H1 (cell line): ENCODE results near the gene HIGD2A. TPM values are rescaled to one million over a fixed set of nuclear protein-coding genes. Genes with fewer than 3 reads are reported as not detected.

ENCODE experiments used
- CTCF ChIA-PET: fragments of 300-600 bp; sonication (Branson Sonifier 250); formaldehyde crosslinking; loops from one replicate; lab custom pipeline; 2021; ENCODE audit not compliant: partially characterized antibody; lab: Charles Lee
- POLR2A ChIA-PET: fragments of 300-600 bp; sonication (Branson Sonifier 250); formaldehyde crosslinking; loops from one replicate; lab custom pipeline; 2021; ENCODE audit warnings: inconsistent platforms; ENCODE audit not compliant: partially characterized antibody; lab: Charles Lee
- DNase-seq, 2 experiments: peaks; one replicate each; pipeline versions ENCODE4 v3.0.0 to v3.0.0-alpha.2; 2010 to 2022; ENCODE audit warnings: low spot score in 2 of 2, low read depth in 1 of 2, mixed read lengths in 1 of 2
- FAIRE-seq: peaks from 2 replicates; lab custom pipeline; 2011; peaks lifted over from hg19 to GRCh38; lab: Jason Lieb, UNC
- H2AFZ ChIP-seq: 2 replicates; pipeline ENCODE4 v1.8.1; 2012; ENCODE audit warnings: low read length, inconsistent platforms
- H2AK5ac ChIP-seq: 2 replicates; pipeline ENCODE4 v1.6.1; 2013; ENCODE audit warnings: low read depth, low read length
- H2BK120ac ChIP-seq: replicated peaks from 2 replicates; pipeline ENCODE3; 2013; ENCODE audit warnings: low read depth, low read length, inconsistent platforms
- H2BK12ac ChIP-seq: 2 replicates; pipeline ENCODE4 v1.6.1; 2013; ENCODE audit warnings: low read depth, low read length
- H2BK15ac ChIP-seq: 2 replicates; pipeline ENCODE4 v1.6.1; 2013; ENCODE audit warnings: low read length
- H2BK20ac ChIP-seq: 2 replicates; pipeline ENCODE4 v1.6.1; 2013; ENCODE audit warnings: low read length
- H2BK5ac ChIP-seq: 2 replicates; pipeline ENCODE4 v1.6.1; 2013; ENCODE audit warnings: low read depth, low read length
- H3K14ac ChIP-seq: 2 replicates; pipeline ENCODE4 v1.6.1; 2013; ENCODE audit warnings: inconsistent platforms; ENCODE audit not compliant: insufficient read length
- H3K18ac ChIP-seq: 2 replicates; pipeline ENCODE4 v1.6.1; 2013; ENCODE audit warnings: low read length; ENCODE audit errors: extremely low read depth
- H3K23ac ChIP-seq: 2 replicates; pipeline ENCODE4 v1.6.1; 2013; ENCODE audit warnings: inconsistent platforms; ENCODE audit not compliant: insufficient read length
- H3K23me2 ChIP-seq: 2 replicates; pipeline ENCODE4 v1.6.1; 2013; ENCODE audit warnings: low read depth, low read length
- H3K27ac ChIP-seq: 2 replicates; pipeline ENCODE4 v1.6.1; 2011; ENCODE audit warnings: low read depth, low read length, inconsistent platforms
- H3K27me3 ChIP-seq, 4 experiments: replicated peaks in 1 of 4; 1 replicate in 1 of 4; 2 replicates in 3 of 4; pipeline versions ENCODE4 v1.6.1 to v1.8.1; 2011 to 2013; ENCODE audit warnings: low read length in 3 of 4, mild to moderate bottlenecking in 3 of 4, inconsistent platforms in 2 of 4, mixed read lengths in 2 of 4, moderate library complexity in 1 of 4; ENCODE audit not compliant: control insufficient read depth in 3 of 4, insufficient read depth in 3 of 4; ENCODE audit errors: extremely low read depth in 1 of 4
- H3K36me3 ChIP-seq, 4 experiments: 2 replicates each; pipeline versions ENCODE4 v1.6.1 to v1.8.1; 2011 to 2013; ENCODE audit warnings: mild to moderate bottlenecking in 4 of 4, low read length in 3 of 4, moderate library complexity in 2 of 4, control low read depth in 1 of 4, inconsistent platforms in 1 of 4; ENCODE audit not compliant: insufficient read depth in 4 of 4, control insufficient read depth in 2 of 4
- H3K4ac ChIP-seq: replicated peaks from 2 replicates; pipeline ENCODE3; 2013; ENCODE audit warnings: low read length, low read depth, mixed read lengths, inconsistent platforms; ENCODE audit not compliant: insufficient read length
- H3K4me1 ChIP-seq, 4 experiments: replicated peaks in 1 of 4; 1 replicate in 1 of 4; 2 replicates in 3 of 4; pipeline versions ENCODE4 v1.6.1 to v1.8.1; 2011 to 2013; ENCODE audit warnings: low read length in 3 of 4, inconsistent platforms in 2 of 4, mixed read lengths in 1 of 4; ENCODE audit not compliant: insufficient read depth in 4 of 4, control insufficient read depth in 3 of 4
- H3K4me2 ChIP-seq, 2 experiments: 2 replicates each; pipeline versions ENCODE4 v1.6.1 to v1.8.1; 2011 to 2013; ENCODE audit warnings: low read depth in 2 of 2, low read length in 2 of 2, control low read depth in 1 of 2, inconsistent platforms in 1 of 2, mild to moderate bottlenecking in 1 of 2; ENCODE audit not compliant: insufficient read depth in 1 of 2
- H3K4me3 ChIP-seq, 4 experiments: fragments of 200-600, 300-600 bp in 1 of 4; sonication (generic), shearing (Covaris generic), sonication (Bioruptor Twin) in 1 of 4; 2 replicates each; pipeline versions ENCODE4 v1.5.1 to v1.8.1; 2011 to 2016; ENCODE audit warnings: low read length in 4 of 4, low read depth in 3 of 4, control low read depth in 2 of 4, inconsistent platforms in 2 of 4, mild to moderate bottlenecking in 2 of 4, mixed read lengths in 1 of 4, moderate library complexity in 1 of 4; ENCODE audit not compliant: insufficient read depth in 2 of 4; ENCODE audit errors: extremely low read depth in 1 of 4
- H3K56ac ChIP-seq: replicated peaks from 2 replicates; pipeline ENCODE3; 2013; ENCODE audit warnings: low read depth, mild to moderate bottlenecking, mixed read lengths, low read length, inconsistent platforms; ENCODE audit not compliant: insufficient read length
- H3K79me1 ChIP-seq: 2 replicates; pipeline ENCODE4 v1.6.1; 2013; ENCODE audit warnings: low read depth, low read length, control low read depth
- H3K79me2 ChIP-seq, 2 experiments: 2 replicates each; pipeline versions ENCODE4 v1.6.1 to v1.8.1; 2012 to 2013; ENCODE audit warnings: low read length in 2 of 2, mild to moderate bottlenecking in 2 of 2, inconsistent platforms in 1 of 2; ENCODE audit not compliant: insufficient read depth in 2 of 2, control insufficient read depth in 1 of 2
- H3K9ac ChIP-seq, 4 experiments: replicated peaks in 1 of 4; 1 replicate in 1 of 4; 2 replicates in 3 of 4; pipeline versions ENCODE4 v1.6.1 to v1.8.1; 2011 to 2013; ENCODE audit warnings: low read depth in 3 of 4, low read length in 3 of 4, control low read depth in 2 of 4, mild to moderate bottlenecking in 2 of 4, moderate library complexity in 2 of 4, inconsistent platforms in 1 of 4; ENCODE audit errors: extremely low read depth in 1 of 4
- H3K9me3 ChIP-seq, 2 experiments: 2 replicates each; pipeline versions ENCODE4 v1.6.1 to v1.8.1; 2012 to 2013; ENCODE audit warnings: mild to moderate bottlenecking in 2 of 2, moderate library complexity in 2 of 2, control low read depth in 1 of 2, inconsistent platforms in 1 of 2, low read depth in 1 of 2, low read length in 1 of 2, mixed read lengths in 1 of 2; ENCODE audit not compliant: insufficient read depth in 2 of 2
- H4K20me1 ChIP-seq, 2 experiments: replicated peaks in 1 of 2; 2 replicates each; pipeline versions ENCODE3 to v1.8.1; 2011 to 2013; ENCODE audit warnings: inconsistent platforms in 2 of 2, low read length in 2 of 2, mild to moderate bottlenecking in 1 of 2; ENCODE audit not compliant: insufficient read depth in 2 of 2, control insufficient read depth in 1 of 2
- H4K5ac ChIP-seq: 2 replicates; pipeline ENCODE4 v1.6.1; 2013; ENCODE audit warnings: low read length, low read depth, mixed read lengths, inconsistent platforms; ENCODE audit not compliant: insufficient read length
- H4K8ac ChIP-seq: 2 replicates; pipeline ENCODE4 v1.8.0; 2013; ENCODE audit warnings: mild to moderate bottlenecking, moderate library complexity, low read length, inconsistent platforms; ENCODE audit not compliant: insufficient read depth; ENCODE audit errors: extremely low read depth
- H4K91ac ChIP-seq: replicated peaks from 2 replicates; pipeline ENCODE3; 2013; ENCODE audit warnings: low read length, mixed read lengths, inconsistent platforms; ENCODE audit not compliant: insufficient read length
- TEAD4 ChIP-seq: IDR thresholded peaks from 2 replicates; pipeline ENCODE4 v1.6.1; 2012; ENCODE audit warnings: low read depth, low read length, inconsistent platforms, mixed read lengths
- WGBS, 2 experiments: shearing (Covaris generic) in 1 of 2; methylation state at CpG; one replicate each; pipeline versions ENCODE4 v1.1.6 to v1.1.7; 2013 to 2015; ENCODE audit warnings: low lambda C conversion rate in 2 of 2, mixed read lengths in 2 of 2, inconsistent platforms in 1 of 2, low coverage in 1 of 2, missing lambda C conversion rate in 1 of 2; ENCODE audit not compliant: insufficient replicate concordance in 2 of 2, insufficient coverage in 1 of 2, insufficient read length in 1 of 2; ENCODE audit errors: extremely low coverage in 1 of 2, missing lambda C conversion rate in 1 of 2; 5-methylcytosine and 5-hydroxymethylcytosine counted together
- polyA plus RNA-seq, 7 experiments: library from polyadenylated mRNA; depleted of rRNA in 3 of 7; stranded (reverse) in 5 of 7; unstranded in 2 of 7; fragments of >200 nt in 5 of 7; fragments of 200-250 nt in 2 of 7; gene quantifications; 1 replicate in 5 of 7; 2 replicates in 1 of 7; 4 replicates in 1 of 7; pipeline versions ENCODE4 v1.2.1 to v1.2.3, GENCODE V29; 2011 to 2013; ENCODE audit warnings: missing spikeins in 2 of 7, mixed read lengths in 2 of 7
- total RNA-seq: library from RNA; stranded (reverse); fragmentation: NEBNext Ultra II Directional; extraction: Animal tissue kit (Norgen Biotek cat#: 25700); gene quantifications from 2 replicates; pipeline ENCODE4 v1.2.1, GENCODE V29; 2021

Gene HIGD2A
- total and polyA plus RNA-seq, 2 of the 8 experiments (the other 6 are each of a cell fraction or from before 2014, with no cell fraction given): 95.5 to 264 TPM

- no peak overlapping the region for H3K4me2 ChIP-seq
- H3K18ac ChIP-seq: no peak overlapping the region
- H3K27me3 ChIP-seq: no peaks in the 10 kb centered on the region
- TF ChIP-seq TEAD4: no peak
- no peak for FAIRE-seq
- H4K5ac ChIP-seq: no peak overlapping the region
- H2BK20ac ChIP-seq: no peak overlapping the region
- H3K56ac ChIP-seq: no peak overlapping the region
- H2AFZ ChIP-seq: no peak overlapping the region
- H3K4me1 ChIP-seq: no peaks in the 10 kb centered on the region
- H2BK15ac ChIP-seq: no peak overlapping the region
- H3K23ac ChIP-seq: no peak overlapping the region
- no peak overlapping the region for H4K8ac ChIP-seq
- H2BK120ac ChIP-seq: no peak overlapping the region
- no peaks in the 10 kb centered on the region for H3K9me3 ChIP-seq
- H4K91ac ChIP-seq: no peak overlapping the region
- no peaks in the 10 kb centered on the region for H3K36me3 ChIP-seq
- H3K9ac ChIP-seq: no peak overlapping the region
- no peak overlapping the region for H3K14ac ChIP-seq
- 82% methylated on average over 15 of the region's 17 CpGs; no CpG with 5 or more reads in 1 of the 2 experiments for WGBS, 2 experiments
- ChIA-PET CTCF (interaction anchor here (0.8 kb wide), 1 partner anchor 9 kb away, joined by 4 read pairs; no protein-coding TSS in a partner anchor), POLR2A (interaction anchor here (1.0 to 1.2 kb wide), 2 partner anchors 9 to 12 kb away, joined by 3 to 4 read pairs; partner anchors contain the start of genes HIGD2A and NOP16)
- no peaks in the 10 kb centered on the region for H3K23me2 ChIP-seq
- peaks cover 0 to 1% of the 10 kb centered on the region in 2 experiments for H4K20me1 ChIP-seq
- H2BK12ac ChIP-seq: no peak overlapping the region
- no peak overlapping the region for H3K27ac ChIP-seq
- H3K4ac ChIP-seq: no peak overlapping the region
- no peak overlapping the region for H2AK5ac ChIP-seq
- H3K4me3 ChIP-seq: no peak overlapping the region
- H3K79me2 ChIP-seq: no peaks in the 10 kb centered on the region
- no peak for DNase-seq
- H3K79me1 ChIP-seq: no peaks in the 10 kb centered on the region
- no peak overlapping the region for H2BK5ac ChIP-seq
Observed at GRCh38 chr5:176400382-176401156, 12.0 kb downstream of the HIGD2A start.
